ENCODE data around the gene CNIH4. TPM values are rescaled to one million over a fixed set of nuclear protein-coding genes. Genes with fewer than 3 reads are reported as not detected.
A peak's percentile ranks its signal among the peaks of the same experiment; 100 is the strongest.

The CNIH4 gene
- total RNA-seq, 2 experiments from 2014 or later, result 24.1 to 28.6 TPM

DNA sequence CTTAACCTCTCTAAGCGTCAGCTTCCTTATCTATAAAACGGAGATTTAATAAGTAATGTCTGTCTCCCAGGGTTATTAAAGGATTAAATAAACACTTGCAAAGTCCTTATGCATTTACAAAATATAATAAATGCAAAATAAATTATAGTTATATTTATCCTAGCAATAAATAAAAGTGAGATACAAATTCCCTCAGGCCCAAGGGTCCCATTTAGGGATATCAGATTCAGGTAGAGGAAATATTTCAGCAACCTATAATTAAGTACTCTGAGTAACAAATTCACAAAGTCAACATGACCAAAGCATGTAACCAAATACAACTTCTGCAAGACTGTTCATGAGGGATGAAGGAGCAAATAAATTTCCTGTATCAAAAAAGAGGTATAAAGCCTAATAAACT lies 44.7 kb upstream of the CNIH4 start:
- peaks cover 83% of the 10 kb centered on the region for H3K36me3 ChIP-seq (ENCODE audit: insufficient read depth, low read length)

GRCh38 chr1:224317383-224318045 lies 39.2 kb upstream of the CNIH4 start:
- H3K9me3 ChIP-seq (ENCODE audit: low read length), result no peaks in the 10 kb centered on the region
- BruUV-seq (replicated peaks), result TSS peak; percentile 25
- no peak overlapping the region for H2AFZ ChIP-seq (ENCODE audit: low read length)
- peaks cover 23% of the 10 kb centered on the region; the same call in 1 of the 2 replicates for H3K79me2 ChIP-seq (ENCODE audit: insufficient read depth, low read depth, low read length)
- ChIA-PET POLR2A (interaction anchor here (0.5 to 0.9 kb wide), 4 partner anchors 28 to 115 kb away, joined by 3 to 5 read pairs (median 3); no protein-coding TSS in a partner anchor), CTCF (ENCODE audit: unreplicated experiment) (no interaction called here)
- H3K36me3 ChIP-seq (ENCODE audit: insufficient read depth, low read length), result peaks cover 76% of the 10 kb centered on the region
- no peak overlapping the region for H3K4me2 ChIP-seq (ENCODE audit: low read length)
- H3K4me1 ChIP-seq (ENCODE audit: insufficient read depth, low read length, poor library complexity, severe bottlenecking), result no peaks in the 10 kb centered on the region
- intact Hi-C loops (cut with micrococcal nuclease; ENCODE audit: unreplicated experiment), result no loop called here
- H4K20me1 ChIP-seq (ENCODE audit: insufficient read depth, low read length), result no peaks in the 10 kb centered on the region
- no peak for TF ChIP-seq EZH2phosphoT487 (IDR thresholded peaks at IDR 0.05; ENCODE audit: borderline replicate concordance, low read depth, low read length)
- TF ChIP-seq, protein P1, sequence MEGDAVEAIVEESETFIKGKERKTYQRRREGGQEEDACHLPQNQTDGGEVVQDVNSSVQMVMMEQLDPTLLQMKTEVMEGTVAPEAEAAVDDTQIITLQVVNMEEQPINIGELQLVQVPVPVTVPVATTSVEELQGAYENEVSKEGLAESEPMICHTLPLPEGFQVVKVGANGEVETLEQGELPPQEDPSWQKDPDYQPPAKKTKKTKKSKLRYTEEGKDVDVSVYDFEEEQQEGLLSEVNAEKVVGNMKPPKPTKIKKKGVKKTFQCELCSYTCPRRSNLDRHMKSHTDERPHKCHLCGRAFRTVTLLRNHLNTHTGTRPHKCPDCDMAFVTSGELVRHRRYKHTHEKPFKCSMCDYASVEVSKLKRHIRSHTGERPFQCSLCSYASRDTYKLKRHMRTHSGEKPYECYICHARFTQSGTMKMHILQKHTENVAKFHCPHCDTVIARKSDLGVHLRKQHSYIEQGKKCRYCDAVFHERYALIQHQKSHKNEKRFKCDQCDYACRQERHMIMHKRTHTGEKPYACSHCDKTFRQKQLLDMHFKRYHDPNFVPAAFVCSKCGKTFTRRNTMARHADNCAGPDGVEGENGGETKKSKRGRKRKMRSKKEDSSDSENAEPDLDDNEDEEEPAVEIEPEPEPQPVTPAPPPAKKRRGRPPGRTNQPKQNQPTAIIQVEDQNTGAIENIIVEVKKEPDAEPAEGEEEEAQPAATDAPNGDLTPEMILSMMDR (conservative IDR thresholded peaks at IDR 0.05; ENCODE audit: low read length), result no peak
- H3K27ac ChIP-seq (ENCODE audit: low read depth, low read length, poor library complexity, severe bottlenecking), result no peak overlapping the region
- no peak for DNase-seq (ENCODE audit: low spot score)
- H3K9me2 ChIP-seq (ENCODE audit: insufficient read depth, low read length), result no peaks in the 10 kb centered on the region
- no peak overlapping the region for H3K4me3 ChIP-seq (ENCODE audit: low read depth, low read length, poor library complexity, severe bottlenecking)

More for the DNA sequence above, 44.7 kb upstream of the CNIH4 start:
- Histone ChIP-seq H2AFZ (ENCODE audit: low read length) (no peak overlapping the region), H3K9me2 (ENCODE audit: insufficient read depth, low read length) (no peaks in the 10 kb centered on the region), H4K20me1 (ENCODE audit: insufficient read depth, low read length) (no peaks in the 10 kb centered on the region), H3K79me2 (ENCODE audit: insufficient read depth, low read depth, low read length) (no peaks in the 10 kb centered on the region), H3K27ac (ENCODE audit: low read depth, low read length, poor library complexity, severe bottlenecking) (no peak overlapping the region), H3K9me3 (ENCODE audit: low read length) (no peaks in the 10 kb centered on the region), H3K4me1 (ENCODE audit: insufficient read depth, low read length, poor library complexity, severe bottlenecking) (no peaks in the 10 kb centered on the region), H3K4me2 (ENCODE audit: low read length) (no peak overlapping the region), H3K4me3 (ENCODE audit: low read depth, low read length, poor library complexity, severe bottlenecking) (no peak overlapping the region)
- no peak for TF ChIP-seq EZH2phosphoT487 (IDR thresholded peaks at IDR 0.05; ENCODE audit: borderline replicate concordance, low read depth, low read length)
- TF ChIP-seq, protein P1 (conservative IDR thresholded peaks at IDR 0.05; ENCODE audit: low read length), result no peak
- intact Hi-C loops (cut with micrococcal nuclease; ENCODE audit: unreplicated experiment), result no loop called here
- ChIA-PET CTCF (ENCODE audit: unreplicated experiment) (no interaction called here), POLR2A (interaction anchor here (0.5 to 1.1 kb wide), 3 partner anchors 67 to 187 kb away, joined by 3 to 4 read pairs (median 4); no protein-coding TSS in a partner anchor)
- TSS peak; percentile 28 for BruUV-seq (replicated peaks)
- DNase-seq (ENCODE audit: low spot score), result no peak

DNA sequence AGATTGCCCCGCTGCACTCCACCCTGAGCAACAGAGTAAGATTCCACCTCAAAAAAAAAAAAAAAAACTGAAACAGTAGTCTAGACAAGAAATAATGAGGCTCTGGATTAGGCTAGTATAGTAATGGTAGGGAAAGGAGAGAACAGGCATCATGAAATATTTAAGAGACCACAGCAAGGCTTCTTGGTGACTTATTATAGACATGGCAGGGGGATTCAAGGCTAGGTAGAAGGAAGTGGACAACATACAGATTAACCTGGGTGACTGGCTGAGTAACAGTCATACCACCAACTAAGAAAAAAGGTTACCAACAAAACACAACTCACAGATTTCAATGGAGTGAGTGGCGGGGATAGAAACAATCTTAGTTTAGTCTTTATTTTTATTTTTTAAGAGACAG lies 35.0 kb upstream of the CNIH4 start:
- Histone ChIP-seq H3K79me2 (ENCODE audit: insufficient read depth, low read depth, low read length) (peaks cover 48% of the 10 kb centered on the region), H3K36me3 (ENCODE audit: insufficient read depth, low read length) (peaks cover 67% of the 10 kb centered on the region), H3K4me1 (ENCODE audit: insufficient read depth, low read length, poor library complexity, severe bottlenecking) (no peaks in the 10 kb centered on the region), H3K9me3 (ENCODE audit: low read length) (no peaks in the 10 kb centered on the region), H3K4me3 (ENCODE audit: low read depth, low read length, poor library complexity, severe bottlenecking) (no peak overlapping the region), H3K27ac (ENCODE audit: low read depth, low read length, poor library complexity, severe bottlenecking) (no peak overlapping the region), H2AFZ (ENCODE audit: low read length) (no peak overlapping the region), H4K20me1 (ENCODE audit: insufficient read depth, low read length) (no peaks in the 10 kb centered on the region), H3K9me2 (ENCODE audit: insufficient read depth, low read length) (no peaks in the 10 kb centered on the region), H3K4me2 (ENCODE audit: low read length) (no peak overlapping the region)
- DNase-seq (ENCODE audit: low spot score), result no peak
- TF ChIP-seq, protein P1 (conservative IDR thresholded peaks at IDR 0.05; ENCODE audit: low read length), result no peak
- no peak for TF ChIP-seq EZH2phosphoT487 (IDR thresholded peaks at IDR 0.05; ENCODE audit: borderline replicate concordance, low read depth, low read length)
- POLR2A ChIA-PET, result no interaction called here
- intact Hi-C loops (cut with micrococcal nuclease; ENCODE audit: unreplicated experiment), result no loop called here
- CTCF ChIA-PET (ENCODE audit: unreplicated experiment), result no interaction called here
- no TSS peak for BruUV-seq (replicated peaks)
